ENCODE results near the gene TMPRSS4. TPM values are rescaled to one million over a fixed set of nuclear protein-coding genes. Genes with fewer than 3 reads are reported as not detected.

The TMPRSS4 gene
- total RNA-seq, 1 experiment from 2014 or later = 152 TPM

Other genes starting within 250 kb of the TMPRSS4 start
- gene FXYD6, start 200.4 kb upstream of the TMPRSS4 start, total RNA-seq (2014; rRNA removed; shearing (Covaris generic)) = not detected in 2 replicates
- 2.8 and 3.1 TPM in 2 replicates for gene TMPRSS13, start 147.7 kb upstream of the TMPRSS4 start, total RNA-seq (2014; rRNA removed; shearing (Covaris generic))
- 0.21 TPM in 1 of 2 replicates, not detected in the other for gene IL10RA, start 90.7 kb upstream of the TMPRSS4 start, total RNA-seq (2014; rRNA removed; shearing (Covaris generic))
- not detected in 2 replicates for gene SMIM35, start 9.9 kb downstream of the TMPRSS4 start, total RNA-seq (2014; rRNA removed; shearing (Covaris generic))
- gene SCN4B, start 75.7 kb downstream of the TMPRSS4 start, total RNA-seq (2014; rRNA removed; shearing (Covaris generic)) = not detected in 2 replicates
- gene SCN2B, start 99.6 kb downstream of the TMPRSS4 start, total RNA-seq (2014; rRNA removed; shearing (Covaris generic)) = not detected in 2 replicates
- 0.10 TPM in 1 of 2 replicates, not detected in the other for gene JAML, start 147.9 kb downstream of the TMPRSS4 start, total RNA-seq (2014; rRNA removed; shearing (Covaris generic))
- 11.1 and 11.7 TPM in 2 replicates for gene MPZL3, start 175.3 kb downstream of the TMPRSS4 start, total RNA-seq (2014; rRNA removed; shearing (Covaris generic))
- gene MPZL2, start 187.2 kb downstream of the TMPRSS4 start, total RNA-seq (2014; rRNA removed; shearing (Covaris generic)) = 24.3 and 30.4 TPM in 2 replicates
- not detected in 2 replicates for gene CD3E, start 227.7 kb downstream of the TMPRSS4 start, total RNA-seq (2014; rRNA removed; shearing (Covaris generic))